ENCODE data around the gene FRMD4A.
"Not testable (repeated sequence)": the region's sequence is repeated elsewhere in the genome, so short reads cannot be mapped to it uniquely, and the experiment has no call there.

The FRMD4A gene

DNA sequence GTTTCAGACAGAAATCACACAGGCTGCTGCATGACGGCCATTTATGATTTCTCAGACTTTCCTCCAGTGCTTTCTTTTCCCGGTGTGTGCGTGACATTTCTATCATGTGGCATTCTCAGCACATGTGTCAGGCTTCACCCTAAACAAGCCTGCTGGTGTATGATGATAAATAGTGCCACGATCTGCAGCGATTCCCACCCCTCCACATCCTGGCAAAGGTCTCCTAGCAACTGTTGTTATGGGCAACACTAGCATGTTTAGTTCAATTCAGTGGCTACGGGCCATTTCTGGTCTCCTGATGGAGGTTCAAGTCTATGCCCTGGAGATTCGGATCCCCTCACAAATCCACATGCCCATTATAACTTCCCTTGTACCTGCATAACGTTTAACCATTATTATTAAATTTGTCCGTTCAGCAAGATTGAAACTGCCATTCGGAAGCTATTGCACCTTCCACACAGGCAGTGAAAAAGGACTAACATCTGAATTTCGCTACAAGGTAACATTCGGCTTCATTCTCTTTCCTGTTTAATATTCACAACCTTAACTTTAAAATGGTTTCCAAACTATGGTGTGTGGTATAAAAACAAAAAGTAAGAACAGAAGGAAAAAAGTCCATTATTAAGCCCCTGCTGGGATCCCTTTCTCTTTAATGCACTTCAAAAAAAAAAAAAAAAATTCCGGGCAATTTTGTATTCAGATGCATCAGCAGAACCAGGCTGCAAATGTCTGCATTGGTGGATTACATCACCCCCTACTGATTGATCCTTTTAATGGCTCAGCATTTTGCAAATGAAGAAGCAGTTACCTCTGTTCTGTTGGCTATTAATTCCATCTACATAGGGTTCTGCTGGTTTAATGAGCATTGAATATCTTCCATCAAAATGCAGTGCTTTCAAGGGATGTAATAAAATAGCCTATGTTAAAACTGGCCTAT is 90.2 kb downstream of the FRMD4A start:
- DNase-seq (ENCODE audit: low read depth), result no peak

DNA sequence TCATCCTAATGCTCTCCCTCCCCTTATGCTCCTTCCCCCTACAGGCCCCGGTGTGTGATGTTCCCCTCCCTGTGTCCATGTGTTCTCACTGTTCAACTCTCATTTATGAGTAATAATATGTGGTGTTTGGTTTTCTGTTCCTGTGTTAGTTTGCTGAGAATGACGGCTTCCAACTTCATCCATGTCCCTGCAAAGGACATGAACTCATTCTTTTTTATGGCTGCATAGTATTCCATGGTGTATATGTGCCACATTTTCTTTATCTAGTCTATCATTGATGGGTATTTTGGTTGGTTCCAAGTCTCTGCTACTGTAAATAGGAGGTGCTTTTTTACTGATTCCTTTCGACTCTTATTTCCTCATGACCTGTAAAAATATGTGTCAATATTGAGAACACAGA is 92.1 kb downstream of the FRMD4A start:
- not testable (repeated sequence) for DNase-seq (ENCODE audit: low read depth)

DNA sequence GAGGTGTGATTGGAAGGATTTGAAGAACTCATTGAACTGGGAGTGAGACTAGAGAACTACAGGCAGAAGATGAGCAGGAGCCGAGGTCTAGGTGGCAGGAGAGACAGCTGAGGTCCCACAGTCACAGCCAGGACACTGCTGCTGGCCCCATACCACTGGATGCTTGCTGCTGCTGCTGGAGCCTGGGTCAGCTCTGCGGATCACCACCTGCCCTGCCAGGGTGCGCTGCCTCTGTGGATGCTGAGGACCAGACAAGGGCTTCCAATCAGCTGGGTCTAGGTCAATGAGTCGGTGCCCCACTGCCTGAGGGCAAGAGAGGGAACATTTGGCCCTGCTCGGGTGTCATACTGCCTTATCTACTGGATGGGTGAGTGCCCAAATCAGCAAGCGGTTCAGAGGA is 94.4 kb downstream of the FRMD4A start:
- no peak for DNase-seq (ENCODE audit: low read depth)

DNA sequence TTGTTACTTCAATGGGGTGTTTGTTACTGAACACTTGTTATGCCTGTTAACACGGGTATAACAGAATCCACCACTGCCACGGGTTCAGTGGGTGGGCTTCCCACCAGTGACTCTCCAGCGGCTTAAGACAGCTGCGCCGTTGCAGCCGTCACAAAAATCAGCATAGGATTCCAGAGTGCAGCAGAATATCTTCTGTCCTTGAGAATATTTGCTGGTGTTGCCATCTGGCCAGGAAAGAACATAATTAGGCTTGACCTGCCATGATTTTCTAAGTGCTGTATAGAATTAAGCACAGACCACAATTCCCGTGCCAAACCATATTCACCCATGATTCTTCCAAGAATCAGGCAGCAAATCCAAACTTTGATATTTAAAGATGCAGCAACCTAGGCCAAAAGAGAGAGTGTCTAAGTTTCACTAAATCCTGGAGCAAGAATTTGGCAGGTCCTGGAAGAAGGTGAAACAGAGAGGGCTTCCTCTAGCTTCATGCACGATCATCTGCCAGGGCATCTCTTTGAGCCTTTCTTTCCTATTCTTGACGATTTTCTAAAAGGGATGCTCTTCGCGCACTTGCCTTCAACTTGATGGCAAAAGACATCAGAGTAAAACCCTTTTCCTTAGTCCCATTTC is 95.0 kb downstream of the FRMD4A start:
- no peak for DNase-seq (ENCODE audit: low read depth)

DNA sequence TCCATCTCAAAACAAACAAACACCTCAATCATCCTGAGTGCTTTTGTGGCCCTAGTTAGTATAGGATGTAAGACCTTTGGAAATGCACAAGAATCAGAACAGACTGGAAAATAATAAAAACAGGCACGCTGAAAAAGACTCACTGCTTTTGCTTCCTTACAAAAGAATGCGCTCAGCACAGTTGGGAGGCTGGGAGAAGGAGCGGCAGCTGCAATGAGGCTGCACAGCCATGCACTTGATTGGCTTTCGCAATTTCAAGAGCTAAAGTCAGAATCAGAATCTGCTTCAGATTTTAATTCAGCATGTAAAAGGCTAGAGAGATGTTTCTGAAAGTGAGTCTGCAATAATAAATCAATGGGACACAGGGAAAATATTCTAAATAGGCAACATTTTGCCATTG is 97.2 kb downstream of the FRMD4A start:
- DNase-seq (ENCODE audit: low read depth), result no peak

DNA sequence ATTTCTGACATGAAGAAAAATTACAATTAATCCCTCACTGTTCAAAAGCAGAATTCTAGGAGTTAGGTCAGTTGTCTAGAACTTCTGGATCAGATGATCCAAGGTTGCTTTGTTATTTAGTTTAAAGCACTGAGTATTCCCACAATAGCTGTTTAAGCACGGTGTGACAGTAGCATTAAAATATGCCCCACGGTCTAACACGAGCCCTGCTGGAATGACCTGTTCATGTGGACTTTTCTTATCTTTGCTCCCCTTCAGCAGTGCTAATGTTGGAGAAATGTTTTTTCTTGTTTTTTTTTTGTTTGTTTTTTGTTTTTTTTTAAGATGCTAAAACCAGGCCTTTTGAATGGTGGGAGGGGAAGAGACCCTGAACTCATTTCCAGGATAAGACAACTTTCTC is 101.9 kb downstream of the FRMD4A start:
- not testable (repeated sequence) for DNase-seq (ENCODE audit: low read depth)

DNA sequence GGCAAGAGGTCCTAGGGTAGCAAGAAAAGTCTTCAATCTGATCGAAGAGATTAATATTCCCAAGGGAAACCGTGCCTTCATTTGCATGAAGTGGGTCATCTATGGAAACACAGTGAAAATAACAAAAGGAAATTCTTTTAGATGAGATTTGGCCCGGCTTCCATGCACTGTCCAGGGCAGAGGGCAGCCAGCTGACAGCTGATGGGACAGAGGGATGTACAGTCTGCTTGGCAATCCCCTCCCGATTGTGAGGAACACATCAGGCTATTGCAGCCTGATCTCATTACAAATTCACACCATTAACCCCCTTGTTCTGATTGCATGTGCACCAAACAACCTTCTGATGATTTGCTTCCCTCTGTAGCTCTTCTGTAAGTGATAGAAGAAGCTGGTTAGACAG is 105.3 kb downstream of the FRMD4A start:
- no peak for DNase-seq (ENCODE audit: low read depth)

DNA sequence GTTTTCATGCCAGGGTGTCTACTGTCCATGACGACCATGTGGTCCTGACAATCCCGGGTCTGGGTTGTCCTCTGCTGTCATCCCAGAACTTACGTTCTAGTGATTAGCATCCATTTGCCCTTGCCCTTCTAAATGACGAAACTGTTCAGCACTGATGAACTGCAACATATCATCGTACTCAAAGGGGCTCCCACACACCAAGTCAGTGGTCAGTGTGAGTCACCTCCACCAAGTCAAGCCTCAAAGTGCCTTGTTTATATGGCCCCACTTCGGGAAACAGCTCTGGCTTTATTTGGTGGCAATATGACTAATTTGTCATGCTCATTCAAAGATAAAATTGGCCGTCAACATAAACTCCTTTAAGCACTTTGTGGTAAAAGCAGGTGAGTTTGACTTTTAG is 110.7 kb downstream of the FRMD4A start:
- DNase-seq (ENCODE audit: low read depth), result no peak

DNA sequence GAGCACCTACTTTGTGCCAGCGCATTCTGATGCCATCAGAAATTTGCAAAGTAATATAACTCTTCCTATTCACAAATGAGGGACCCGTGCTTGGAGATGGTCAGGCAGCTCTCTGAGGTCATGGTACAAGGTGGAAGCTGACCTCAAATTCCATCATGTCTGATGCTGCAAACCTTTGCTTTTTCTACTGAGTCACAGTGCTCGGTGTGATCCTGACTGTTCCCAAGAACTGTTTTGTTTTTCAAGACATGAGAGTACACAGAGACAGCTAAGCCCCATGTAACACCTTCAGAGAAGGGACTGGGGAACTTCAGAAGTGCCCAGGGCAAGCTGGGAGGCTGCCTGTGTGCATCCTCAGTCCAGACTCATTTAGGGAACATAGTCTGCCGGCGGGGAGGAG is 111.3 kb downstream of the FRMD4A start:
- no peak for DNase-seq (ENCODE audit: low read depth)

DNA sequence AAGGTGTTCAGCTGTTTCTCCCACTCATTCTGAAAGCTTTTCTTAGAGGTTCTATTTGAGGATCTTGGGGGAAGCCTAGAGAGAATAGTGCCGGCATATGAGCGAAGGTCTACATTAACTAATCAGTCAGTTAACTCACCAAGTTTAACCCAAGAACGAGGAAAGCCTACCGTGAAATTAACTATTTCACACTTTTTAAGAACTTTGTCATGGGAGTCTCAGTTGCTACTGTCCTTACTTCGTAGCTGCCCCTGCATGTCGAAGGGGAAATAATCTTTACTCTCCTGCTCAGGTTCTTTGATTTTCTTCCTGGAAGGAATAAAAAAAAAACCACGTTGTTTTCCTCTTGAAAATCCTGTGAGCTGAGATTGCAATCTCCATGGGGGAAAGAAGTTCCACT is 115.1 kb downstream of the FRMD4A start:
- DNase-seq (ENCODE audit: low read depth), result no peak

DNA sequence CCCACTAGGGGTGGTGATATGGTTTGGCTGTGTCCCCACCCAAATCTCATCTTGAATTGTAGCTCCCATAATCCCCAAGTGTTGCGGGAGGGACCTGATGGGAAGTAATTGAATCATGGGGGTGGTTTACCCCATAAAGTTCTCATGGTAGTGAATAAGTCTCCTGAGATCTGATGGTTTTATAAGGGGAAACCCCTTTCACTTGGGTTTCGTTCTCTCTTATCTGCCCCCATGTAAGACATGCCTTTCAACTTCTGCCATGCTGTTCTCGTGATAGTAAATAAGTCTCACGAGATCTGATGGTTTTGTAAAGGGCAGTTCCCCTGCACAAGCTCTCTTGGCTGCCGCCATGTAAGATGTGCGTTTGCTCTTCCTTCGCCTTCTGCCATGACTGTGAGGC is 117.0 kb downstream of the FRMD4A start:
- not testable (repeated sequence) for DNase-seq (ENCODE audit: low read depth)

DNA sequence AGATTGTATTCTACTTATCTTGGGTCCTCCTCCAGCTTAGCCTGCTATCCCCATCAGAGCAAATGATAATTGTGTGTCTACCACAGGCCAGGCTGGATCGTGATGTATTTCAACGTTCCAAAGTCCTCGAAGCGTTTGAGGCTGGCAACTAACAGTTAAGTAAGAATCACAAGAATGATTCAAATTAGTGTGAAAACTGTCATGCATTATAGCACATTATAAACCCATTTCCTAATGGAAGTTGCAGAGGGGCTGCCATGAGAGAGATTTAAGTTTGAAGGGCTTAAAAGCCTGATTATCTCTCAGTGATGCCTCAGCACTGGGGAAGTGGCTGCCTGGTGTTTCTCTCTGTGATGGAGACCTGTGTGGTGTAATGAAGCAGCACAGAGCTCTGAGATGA is 119.1 kb downstream of the FRMD4A start:
- DNase-seq (ENCODE audit: low read depth), result no peak

DNA sequence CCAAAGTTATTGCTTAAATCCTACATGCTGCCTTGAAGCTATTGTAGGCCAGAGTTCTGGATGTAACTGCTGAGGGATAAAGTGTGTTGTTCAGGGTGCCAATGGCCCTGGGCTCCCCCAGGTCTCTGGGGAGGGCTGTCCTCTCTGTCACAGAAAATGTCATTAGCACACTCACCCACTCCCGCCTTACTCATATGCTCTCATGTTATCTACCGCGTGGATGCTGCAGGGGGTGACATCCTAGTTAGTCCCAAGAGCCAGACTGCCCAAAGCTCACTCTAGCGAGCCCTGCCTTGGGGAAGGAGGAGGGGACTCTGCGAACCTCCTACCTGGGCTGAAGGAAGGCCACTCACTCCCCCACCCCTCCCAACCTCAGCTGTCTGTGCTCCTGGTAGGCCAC is 122.5 kb downstream of the FRMD4A start:
- no peak for DNase-seq (ENCODE audit: low read depth)

DNA sequence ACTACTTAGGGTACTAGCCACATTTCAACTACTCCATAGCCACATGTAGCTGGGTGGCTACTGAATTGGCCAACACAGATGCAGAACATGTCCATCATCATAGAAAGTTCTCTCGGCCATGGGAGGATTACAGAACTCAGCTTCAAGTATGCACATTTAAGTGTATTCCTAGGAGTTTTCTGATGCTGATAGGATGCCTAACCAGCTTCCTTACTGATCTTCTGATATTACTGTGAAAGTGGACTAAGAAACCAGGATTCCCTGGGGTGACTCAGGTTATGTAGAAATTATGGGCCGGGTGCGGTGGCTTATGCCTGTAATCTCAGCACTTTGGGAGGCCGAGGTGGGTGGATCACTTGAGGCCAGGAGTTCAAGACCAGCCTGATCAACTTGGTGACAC is 125.5 kb downstream of the FRMD4A start:
- DNase-seq (ENCODE audit: low read depth), result no peak

DNA sequence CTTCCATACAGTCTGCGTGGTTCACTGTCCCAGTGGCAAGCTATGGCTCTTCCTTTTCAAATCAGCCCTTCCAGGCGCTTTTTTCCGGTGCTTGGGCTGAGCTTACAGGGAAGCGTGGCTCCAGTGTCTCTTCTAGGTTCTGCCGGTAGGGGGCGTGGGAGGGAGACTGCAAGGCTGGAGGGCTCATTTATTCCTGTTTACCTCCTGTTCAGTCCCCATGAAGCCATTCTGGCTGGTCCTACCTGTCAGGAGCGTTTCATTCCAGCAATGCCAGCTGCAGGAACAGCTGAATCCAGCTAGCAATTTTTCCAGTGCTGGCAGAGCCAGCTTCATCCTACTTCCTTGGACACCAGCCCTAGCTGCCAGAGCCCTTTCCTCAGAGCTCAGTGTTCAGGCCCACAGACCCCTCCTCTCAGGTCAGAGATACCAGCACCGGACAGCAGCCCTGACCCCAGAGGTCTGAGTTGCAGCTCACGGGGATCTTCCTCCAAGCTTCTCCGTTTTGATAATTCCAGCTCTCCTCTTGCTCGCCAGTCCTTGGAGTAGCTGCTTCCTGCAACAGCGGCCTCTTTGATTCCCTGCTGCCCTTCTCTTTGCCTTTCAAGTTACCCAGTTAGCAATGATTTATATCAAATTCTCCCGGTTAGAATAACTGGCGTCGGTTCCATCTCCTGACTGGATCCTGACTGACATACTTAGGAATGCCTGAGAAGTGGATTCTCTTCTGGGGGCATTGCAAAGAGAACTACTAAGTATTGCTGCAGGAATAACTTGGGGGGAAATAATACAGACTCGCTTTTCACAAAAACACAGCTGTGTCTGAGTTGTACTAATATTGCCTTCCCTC is 129.8 kb downstream of the FRMD4A start:
- DNase-seq (ENCODE audit: low read depth), result no peak

DNA sequence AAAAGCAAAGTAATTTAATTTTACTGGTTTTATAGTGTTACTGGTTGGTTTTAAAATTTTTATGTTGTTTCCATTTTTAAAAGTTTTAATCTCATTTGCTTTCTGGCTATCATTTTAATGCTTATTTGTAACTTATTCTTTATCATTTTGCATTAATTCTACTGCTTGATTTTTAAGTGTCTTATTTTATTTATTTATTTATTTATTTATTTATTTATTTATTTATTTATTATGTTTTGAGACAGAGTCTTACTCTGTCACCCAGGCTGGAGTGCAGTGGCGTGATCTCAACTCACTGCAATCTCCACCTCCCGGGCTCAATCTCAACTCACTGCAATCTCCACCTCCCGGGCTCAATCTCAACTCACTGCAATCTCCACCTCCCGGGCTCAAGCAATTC is 131.6 kb downstream of the FRMD4A start:
- not testable (repeated sequence) for DNase-seq (ENCODE audit: low read depth)

DNA sequence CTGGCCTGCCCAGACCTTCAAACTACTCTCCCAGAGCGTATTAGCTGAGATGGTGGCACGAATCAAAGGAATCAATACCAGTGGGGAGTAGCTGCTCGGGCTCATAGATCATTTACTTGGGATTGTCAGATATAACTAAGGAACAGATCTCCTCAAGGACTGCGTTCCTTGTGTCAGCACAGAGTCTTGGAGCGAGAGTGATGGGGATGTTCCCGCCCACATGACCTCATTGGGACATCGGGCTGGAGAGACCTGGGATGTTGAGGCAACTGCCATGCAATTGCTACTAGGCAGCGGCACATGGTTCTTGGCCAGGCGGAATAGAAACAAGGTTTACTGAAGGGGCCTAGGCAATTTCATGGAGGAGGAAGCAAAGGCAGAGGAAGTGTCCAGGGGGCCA is 132.6 kb downstream of the FRMD4A start:
- no peak for DNase-seq (ENCODE audit: low read depth)

DNA sequence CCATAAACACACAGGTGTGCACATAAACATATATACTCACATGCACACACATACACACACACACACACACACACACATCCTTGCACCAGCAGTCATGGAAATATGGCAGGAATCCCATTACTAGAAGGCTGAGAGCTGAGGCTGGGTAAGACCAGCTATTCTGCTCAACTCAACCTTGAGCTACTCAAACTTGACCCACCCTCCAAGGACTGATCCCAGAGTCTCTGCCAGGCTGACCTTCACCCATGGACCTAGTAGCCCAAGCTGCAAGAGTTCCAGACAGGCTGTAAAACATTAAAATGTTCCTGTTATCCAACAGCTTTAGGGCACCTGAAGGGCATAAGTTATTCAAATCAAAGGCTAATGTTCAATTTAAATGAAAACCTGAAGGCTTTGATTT is 134.6 kb downstream of the FRMD4A start:
- no peak for DNase-seq (ENCODE audit: low read depth)

DNA sequence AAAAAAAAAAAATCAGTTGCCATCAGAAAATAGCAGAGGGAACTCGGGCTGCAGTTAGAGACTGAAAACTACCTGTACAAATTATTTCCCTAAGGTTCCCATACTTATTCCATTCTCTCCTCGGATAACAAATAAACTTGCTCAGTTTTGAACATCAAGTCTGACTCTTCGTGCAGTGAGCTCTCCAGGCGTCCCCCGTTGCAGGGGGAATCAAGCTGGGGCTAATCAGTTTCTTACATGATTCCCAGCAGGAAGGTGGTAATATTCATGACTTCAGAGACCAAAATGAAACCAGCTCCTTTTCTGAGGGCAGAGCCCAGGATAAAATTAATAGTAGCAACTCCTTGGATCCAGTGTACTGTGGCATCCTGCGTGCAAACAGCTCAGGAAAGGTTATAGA is 135.3 kb downstream of the FRMD4A start:
- DNase-seq (ENCODE audit: low read depth), result no peak

DNA sequence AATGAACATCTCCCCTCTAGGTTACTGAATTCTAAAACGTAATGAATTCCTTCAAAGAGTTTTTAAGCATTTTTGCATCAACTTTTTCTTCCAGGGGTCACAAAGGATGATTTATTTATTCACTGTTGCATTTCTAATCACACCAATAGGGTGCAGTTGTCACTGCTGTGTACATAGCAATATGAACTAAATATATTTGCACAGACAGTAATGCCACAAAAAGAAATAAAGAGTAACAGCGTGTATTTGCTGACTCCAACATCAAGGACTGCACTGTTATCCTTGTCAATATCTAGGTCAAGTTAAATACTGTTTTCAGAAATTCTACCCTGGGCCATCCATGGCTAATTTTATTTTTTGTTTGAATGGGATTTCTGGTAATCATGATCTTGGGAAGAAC is 138.0 kb downstream of the FRMD4A start:
- no peak for DNase-seq (ENCODE audit: low read depth)

DNA sequence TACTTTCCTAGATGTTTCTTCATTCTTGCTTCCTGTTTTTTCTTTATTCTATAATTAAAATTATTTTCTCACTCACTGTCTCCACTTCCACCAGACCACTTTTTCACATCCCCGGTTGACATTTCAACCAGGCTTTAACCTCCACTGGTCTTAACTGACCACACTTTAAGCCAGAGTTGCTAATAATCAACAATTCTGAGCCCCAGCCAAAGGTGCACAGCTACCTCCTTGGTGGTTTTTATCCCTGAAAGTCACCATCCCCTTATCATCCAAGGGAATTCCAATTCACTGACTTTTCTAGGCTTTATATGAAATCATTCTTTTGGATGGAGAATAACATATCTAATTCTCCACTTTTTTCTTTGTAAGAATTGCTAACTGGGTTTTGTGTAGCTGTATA is 138.9 kb downstream of the FRMD4A start:
- DNase-seq (ENCODE audit: low read depth), result no peak

DNA sequence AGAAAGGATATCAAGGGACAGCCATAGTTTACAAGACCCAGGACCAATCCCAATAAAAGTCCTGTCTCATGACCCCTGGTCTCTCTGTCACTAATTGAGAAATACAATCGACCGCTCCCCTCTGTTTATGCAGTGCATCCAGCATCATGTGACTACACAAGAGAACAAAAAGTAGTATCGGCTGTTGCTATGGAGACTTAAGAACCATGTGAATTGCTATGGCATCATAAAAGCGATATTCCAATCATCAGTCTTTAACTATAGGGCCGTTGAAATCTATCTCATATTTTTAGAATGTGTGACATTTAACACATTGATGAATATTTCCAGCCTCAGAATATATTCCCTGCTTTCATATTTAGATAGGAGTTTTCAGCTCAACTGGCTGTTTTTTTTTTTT is 139.3 kb downstream of the FRMD4A start:
- no peak for DNase-seq (ENCODE audit: low read depth)

DNA sequence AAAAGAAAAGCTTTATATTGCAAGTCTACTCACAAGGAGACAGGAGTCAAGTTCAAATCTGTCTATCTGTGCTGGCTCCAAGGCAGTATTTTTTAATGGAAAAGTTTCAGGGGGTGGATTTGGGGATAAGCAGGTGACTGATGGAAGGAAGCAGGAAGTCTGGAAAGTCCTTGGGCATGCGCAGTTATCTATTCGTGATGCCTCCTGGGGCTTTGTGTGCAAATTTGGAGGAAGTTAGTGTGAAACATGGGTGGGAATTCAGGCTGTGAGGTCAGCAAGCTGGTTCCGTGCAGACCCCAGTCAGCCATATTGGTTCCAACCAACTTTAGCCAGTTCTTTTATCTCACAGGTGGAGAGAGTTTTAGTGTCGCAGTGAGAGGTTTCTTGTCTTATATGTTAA is 140.0 kb downstream of the FRMD4A start:
- DNase-seq (ENCODE audit: low read depth), result no peak

Data from stimulated activated CD8-positive, alpha-beta memory T cell treated with anti-CD3 and anti-CD28 coated beads, Interleukin-12 subunit alpha, Interleukin-12 subunit beta, amount 100 ng/mL, for 4 hours (primary cell).